HG03558 (cell line): ENCODE measurements around the gene NMB.

Experiments
- ATAC-seq: cut with Tn5 transposase; IDR thresholded peaks from one replicate; pipeline ENCODE4 v1.9.1; 2021; ENCODE audit warnings: moderate number of reproducible peaks; ENCODE audit not compliant: unreplicated experiment; ENCODE audit errors: extremely low read depth

NMB gene

GRCh38 chr15:84621358-84621979 lies 36.5 kb downstream of the NMB start:
- no peak for ATAC-seq

GRCh38 chr15:84620626-84621025 lies 37.4 kb downstream of the NMB start:
- no peak for ATAC-seq

- no peak for ATAC-seq
Observed at GRCh38 chr15:84616235-84616634, 41.8 kb downstream of the NMB start.

GRCh38 chr15:84611631-84612030 lies 46.4 kb downstream of the NMB start:
- no peak for ATAC-seq

GRCh38 chr15:84609818-84610525 lies 48.0 kb downstream of the NMB start:
- no peak for ATAC-seq

- ATAC-seq, result no peak
Observed at GRCh38 chr15:84608707-84609284, 49.2 kb downstream of the NMB start.

GRCh38 chr15:84606653-84607120 lies 51.3 kb downstream of the NMB start:
- no peak for ATAC-seq

GRCh38 chr15:84605554-84605882 lies 52.5 kb downstream of the NMB start:
- no peak for ATAC-seq
